Airway epithelial cell (primary cell): ENCODE data around the gene GSDMA. TPM values are rescaled to one million over a fixed set of nuclear protein-coding genes. Genes with fewer than 3 reads are reported as not detected.

ENCODE experiments used
- total RNA-seq: library from RNA; depleted of rRNA; stranded (reverse); fragments of >200 nt; gene quantifications from 2 replicates; pipeline ENCODE4 v1.2.3, GENCODE V29; 2015

Gene GSDMA, protein sequence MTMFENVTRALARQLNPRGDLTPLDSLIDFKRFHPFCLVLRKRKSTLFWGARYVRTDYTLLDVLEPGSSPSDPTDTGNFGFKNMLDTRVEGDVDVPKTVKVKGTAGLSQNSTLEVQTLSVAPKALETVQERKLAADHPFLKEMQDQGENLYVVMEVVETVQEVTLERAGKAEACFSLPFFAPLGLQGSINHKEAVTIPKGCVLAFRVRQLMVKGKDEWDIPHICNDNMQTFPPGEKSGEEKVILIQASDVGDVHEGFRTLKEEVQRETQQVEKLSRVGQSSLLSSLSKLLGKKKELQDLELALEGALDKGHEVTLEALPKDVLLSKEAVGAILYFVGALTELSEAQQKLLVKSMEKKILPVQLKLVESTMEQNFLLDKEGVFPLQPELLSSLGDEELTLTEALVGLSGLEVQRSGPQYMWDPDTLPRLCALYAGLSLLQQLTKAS
- total RNA-seq = 0.56 and 0.70 TPM in 2 replicates

DNA sequence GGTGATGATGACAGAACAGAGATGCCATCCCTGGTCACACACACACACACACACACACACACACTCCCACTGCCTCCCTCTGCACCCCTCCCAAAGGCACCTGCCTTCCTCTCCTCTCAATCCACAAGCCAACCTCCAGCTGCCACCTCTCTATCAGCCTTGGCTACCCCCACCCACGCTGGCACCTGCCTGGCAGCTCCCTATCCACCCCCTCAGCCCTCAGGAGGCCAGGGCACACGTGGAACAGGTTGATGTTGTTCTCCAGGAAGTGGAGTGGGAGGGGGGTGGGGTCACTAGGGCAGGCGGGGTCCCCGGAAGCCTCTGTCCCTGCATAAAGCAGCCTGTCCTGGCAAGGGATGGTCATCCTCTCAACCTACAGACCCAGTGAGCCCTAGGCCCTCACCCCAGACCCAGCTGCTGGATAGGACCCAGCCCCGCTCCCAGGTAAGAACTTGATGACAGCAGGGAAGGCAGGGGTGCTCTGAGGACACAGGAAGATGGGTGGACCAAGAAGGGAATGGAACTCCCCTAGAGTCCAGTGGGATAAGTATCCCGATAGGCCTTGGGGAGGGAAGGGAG lies at the start of gene GSDMA:
GSDMA (plus strand) TSS at position 363 of the 579 bp plus-strand sequence. CDS start 2,684 bp downstream, outside the sequence.

DNA sequence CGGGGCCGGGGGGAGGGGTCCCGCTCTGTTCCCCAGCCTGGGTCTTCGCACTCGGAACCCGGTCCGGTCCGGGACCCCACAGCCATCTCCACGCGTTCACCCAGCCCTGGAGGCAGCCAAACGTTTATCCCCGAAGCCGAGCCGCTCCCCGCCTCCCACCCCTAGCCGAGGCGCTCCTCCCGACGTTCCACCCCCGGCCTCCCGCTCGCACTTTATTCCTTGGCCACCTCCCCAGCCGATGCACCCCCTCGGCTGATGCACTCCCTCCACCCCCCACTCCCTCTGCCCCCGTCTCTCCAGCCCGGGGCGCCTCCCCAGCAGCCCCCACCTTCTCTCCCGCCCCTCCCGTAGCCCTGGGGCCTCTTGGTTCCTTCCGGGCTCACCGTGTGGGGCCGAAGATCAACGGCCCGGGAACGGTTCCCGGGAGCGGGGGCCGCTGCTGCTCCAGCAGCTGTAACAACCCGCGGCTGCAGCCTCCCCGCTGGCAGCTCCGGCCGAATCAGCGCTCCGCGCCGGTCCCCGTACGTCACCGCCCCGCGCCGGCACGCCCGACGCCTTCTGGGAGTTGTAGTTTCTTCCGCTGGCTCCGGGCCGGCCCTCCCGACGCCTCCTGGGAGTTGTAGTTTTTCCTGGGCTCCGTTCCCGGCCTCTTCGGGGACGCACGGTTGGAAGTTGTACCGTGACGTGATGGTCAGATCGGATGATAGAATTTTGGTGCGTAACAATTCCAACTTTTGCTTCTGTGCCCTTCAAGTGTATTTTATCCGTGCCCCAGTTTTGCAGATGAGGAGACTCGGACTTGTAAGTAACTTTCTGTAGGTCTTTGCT lies 35.5 kb upstream of the GSDMA start, which contains the start of the genes LRRC3C and ORMDL3:
LRRC3C (plus strand) TSS at position 632 of the 828 bp plus-strand sequence. CDS start 13,792 bp downstream, outside the sequence.
ORMDL3 (minus strand) TSS at position 501 of the 828 bp plus-strand sequence. CDS start 3,398 bp downstream, outside the sequence.

DNA sequence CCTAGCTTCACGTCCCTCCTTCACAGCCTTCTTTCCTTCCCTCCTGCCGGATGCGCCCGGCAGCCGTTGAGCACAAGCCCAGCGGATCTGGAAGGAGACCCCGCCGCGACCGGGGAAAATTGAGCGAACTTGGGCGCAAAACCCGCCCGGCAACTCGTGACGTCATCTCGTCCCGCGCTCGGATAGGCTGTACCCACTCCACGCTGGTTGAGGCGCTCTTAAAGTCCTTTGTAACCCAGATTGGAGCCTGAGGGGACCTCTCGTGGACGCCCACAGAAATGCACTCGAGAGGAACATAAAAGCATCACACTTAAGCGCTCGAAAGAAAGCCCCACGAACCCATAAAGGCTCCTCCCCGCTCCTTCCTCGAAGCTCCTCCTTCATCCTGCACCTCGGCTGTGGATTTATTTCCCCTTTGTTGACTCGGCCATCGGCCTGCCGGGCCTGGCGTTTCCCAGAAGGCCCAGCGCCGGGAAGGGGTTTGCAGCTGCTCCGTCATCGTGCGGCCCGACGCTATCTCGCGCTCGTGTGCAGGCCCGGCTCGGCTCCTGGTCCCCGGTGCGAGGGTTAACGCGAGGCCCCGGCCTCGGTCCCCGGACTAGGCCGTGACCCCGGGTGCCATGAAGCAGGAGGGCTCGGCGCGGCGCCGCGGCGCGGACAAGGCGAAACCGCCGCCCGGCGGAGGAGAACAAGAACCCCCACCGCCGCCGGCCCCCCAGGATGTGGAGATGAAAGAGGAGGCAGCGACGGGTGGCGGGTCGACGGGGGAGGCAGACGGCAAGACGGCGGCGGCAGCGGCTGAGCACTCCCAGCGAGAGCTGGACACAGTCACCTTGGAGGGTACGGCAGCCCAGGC lies 17.8 kb downstream of the GSDMA start, which contains the start of gene PSMD3:
PSMD3 (plus strand) TSS at position 457 of the 856 bp plus-strand sequence; CDS start at position 621, 164 bp downstream.

DNA sequence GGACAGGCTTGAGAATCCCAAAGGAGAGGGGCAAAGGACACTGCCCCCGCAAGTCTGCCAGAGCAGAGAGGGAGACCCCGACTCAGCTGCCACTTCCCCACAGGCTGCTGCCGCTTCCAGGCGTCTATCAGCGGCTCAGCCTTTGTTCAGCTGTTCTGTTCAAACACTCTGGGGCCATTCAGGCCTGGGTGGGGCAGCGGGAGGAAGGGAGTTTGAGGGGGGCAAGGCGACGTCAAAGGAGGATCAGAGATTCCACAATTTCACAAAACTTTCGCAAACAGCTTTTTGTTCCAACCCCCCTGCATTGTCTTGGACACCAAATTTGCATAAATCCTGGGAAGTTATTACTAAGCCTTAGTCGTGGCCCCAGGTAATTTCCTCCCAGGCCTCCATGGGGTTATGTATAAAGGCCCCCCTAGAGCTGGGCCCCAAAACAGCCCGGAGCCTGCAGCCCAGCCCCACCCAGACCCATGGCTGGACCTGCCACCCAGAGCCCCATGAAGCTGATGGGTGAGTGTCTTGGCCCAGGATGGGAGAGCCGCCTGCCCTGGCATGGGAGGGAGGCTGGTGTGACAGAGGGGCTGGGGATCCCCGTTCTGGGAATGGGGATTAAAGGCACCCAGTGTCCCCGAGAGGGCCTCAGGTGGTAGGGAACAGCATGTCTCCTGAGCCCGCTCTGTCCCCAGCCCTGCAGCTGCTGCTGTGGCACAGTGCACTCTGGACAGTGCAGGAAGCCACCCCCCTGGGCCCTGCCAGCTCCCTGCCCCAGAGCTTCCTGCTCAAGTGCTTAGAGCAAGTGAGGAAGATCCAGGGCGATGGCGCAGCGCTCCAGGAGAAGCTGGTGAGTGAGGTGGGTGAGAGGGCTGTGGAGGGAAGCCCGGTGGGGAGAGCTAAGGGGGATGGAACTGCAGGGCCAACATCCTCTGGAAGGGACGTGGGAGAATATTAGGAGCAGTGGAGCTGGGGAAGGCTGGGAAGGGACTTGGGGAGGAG lies 52.5 kb downstream of the GSDMA start, which contains the start of gene CSF3:
CSF3 (plus strand) TSS at position 436 of the 993 bp plus-strand sequence; CDS start at position 471, 35 bp downstream.

Other genes starting within 250 kb of the GSDMA start
- 61.4 and 102 TPM in 2 replicates for gene MIEN1, start 232.5 kb upstream of the GSDMA start, total RNA-seq
- gene GRB7, start 225.1 kb upstream of the GSDMA start, total RNA-seq = 16.4 and 26.3 TPM in 2 replicates
- 0.21 TPM in 1 of 2 replicates, not detected in the other for gene IKZF3, start 98.7 kb upstream of the GSDMA start, total RNA-seq
- 0.05 TPM in 1 of 2 replicates, not detected in the other for gene ZPBP2, start 94.8 kb upstream of the GSDMA start, total RNA-seq
- gene GSDMB, start 44.4 kb upstream of the GSDMA start, total RNA-seq = 1.6 and 1.8 TPM in 2 replicates
- gene ORMDL3, start 35.4 kb upstream of the GSDMA start, total RNA-seq = 30.8 and 33.1 TPM in 2 replicates
- not detected in 2 replicates for gene LRRC3C, start 35.3 kb upstream of the GSDMA start, total RNA-seq
- 119 and 167 TPM in 2 replicates for gene PSMD3, start 17.8 kb downstream of the GSDMA start, total RNA-seq
- 5.8 and 8.4 TPM in 2 replicates for gene CSF3, start 52.4 kb downstream of the GSDMA start, total RNA-seq
- gene MED24, start 91.4 kb downstream of the GSDMA start, total RNA-seq = 72.9 and 79.9 TPM in 2 replicates
- gene THRA, start 100.0 kb downstream of the GSDMA start, total RNA-seq = 5.2 and 6.7 TPM in 2 replicates
- 1.8 and 4.1 TPM in 2 replicates for gene NR1D1, start 137.6 kb downstream of the GSDMA start, total RNA-seq
- 35.8 and 47.3 TPM in 2 replicates for gene MSL1, start 159.0 kb downstream of the GSDMA start, total RNA-seq
- gene CASC3, start 177.5 kb downstream of the GSDMA start, total RNA-seq = 19.9 and 23.1 TPM in 2 replicates
- 58.6 and 63.5 TPM in 2 replicates for gene RAPGEFL1, start 214.5 kb downstream of the GSDMA start, total RNA-seq